WERI-Rb-1 (cell line): ENCODE measurements around the gene ZBTB8B.
A peak's percentile ranks its signal among the peaks of the same experiment; 100 is the strongest.

Source experiments
- DNase-seq: peaks from one replicate; pipeline ENCODE4 v3.0.0-alpha.2; 2020
- H3K27ac ChIP-seq: fragments of 250-450 bp; sonication (Bioruptor Pico); 2 replicates; pipeline ENCODE4 v1.5.1; 2020; ENCODE audit warnings: mild to moderate bottlenecking, moderate library complexity
- H3K27me3 ChIP-seq: fragments of 250-450 bp; sonication (Bioruptor Pico); 2 replicates; pipeline ENCODE4 v1.5.1; 2021; ENCODE audit warnings: mild to moderate bottlenecking, low read depth, moderate library complexity; ENCODE audit not compliant: insufficient read depth, severe bottlenecking
- H3K36me3 ChIP-seq: fragments of 250-450 bp; sonication (Bioruptor Pico); 2 replicates; pipeline ENCODE4 v1.5.1; 2020; ENCODE audit warnings: mild to moderate bottlenecking, moderate library complexity
- H3K4me3 ChIP-seq: 2 replicates; pipeline ENCODE4 v1.5.1; 2011; ENCODE audit warnings: low read depth, mild to moderate bottlenecking, control low read depth, low read length
- H3K9me3 ChIP-seq: fragments of 250-450 bp; sonication (Bioruptor Pico); 2 replicates; pipeline ENCODE4 v1.5.1; 2021; ENCODE audit warnings: mild to moderate bottlenecking, moderate library complexity; ENCODE audit not compliant: severe bottlenecking
- CTCF ChIP-seq: IDR thresholded peaks from 2 replicates; pipeline ENCODE4 v1.5.1; 2011; ENCODE audit warnings: low read depth, mild to moderate bottlenecking, control low read depth, inconsistent platforms, low read length

The ZBTB8B gene

DNA sequence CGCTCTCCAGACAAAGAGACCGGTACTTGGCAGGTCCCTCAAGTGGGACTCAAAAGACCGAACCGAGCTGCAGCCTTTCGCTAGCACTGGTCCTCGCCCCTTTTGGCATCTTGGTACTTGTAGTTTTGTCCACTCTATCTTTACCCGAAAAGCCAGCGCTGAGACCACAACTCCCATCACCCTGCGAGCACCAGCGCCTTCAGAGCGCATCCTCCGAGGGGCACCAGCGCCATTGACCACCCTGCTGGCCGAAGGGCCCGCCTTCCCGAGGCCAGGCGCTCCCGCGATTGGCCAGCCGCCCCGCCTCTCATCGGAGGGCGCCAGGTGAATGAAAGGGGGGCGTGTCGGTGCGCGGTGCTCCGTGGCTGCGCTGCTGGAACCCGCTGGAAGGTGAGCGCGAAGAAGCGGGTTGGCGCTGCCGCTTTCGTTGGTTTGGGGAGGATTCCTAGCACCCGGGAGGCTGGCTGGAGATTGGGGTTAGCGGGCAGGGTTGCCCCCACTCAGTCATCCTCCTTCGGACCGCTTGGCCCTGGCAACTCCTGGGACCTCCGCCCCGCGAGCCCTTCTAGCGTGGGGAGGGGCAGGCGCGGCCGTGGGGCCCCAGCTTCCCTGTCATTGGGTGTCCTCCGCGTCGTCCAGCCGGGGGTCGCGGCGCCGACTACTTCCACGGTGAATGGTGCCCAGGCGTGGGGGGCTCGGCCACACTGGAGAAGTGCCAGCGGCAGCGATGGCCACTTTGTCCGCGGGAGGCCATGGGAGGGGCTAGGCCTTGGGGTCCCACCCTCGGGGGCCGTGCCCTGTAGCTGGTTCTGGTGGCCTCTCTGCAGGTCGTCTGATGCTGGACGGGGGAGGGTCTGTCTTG lies at the start of gene ZBTB8B:
Gene ZBTB8B (plus strand): TSS at position 357 of the 862 bp plus-strand sequence. CDS start 5,553 bp downstream, outside the sequence.
- Histone ChIP-seq H3K27me3 (no peaks in the 10 kb centered on the region), H3K27ac (peak within 1 kb of the TSS; percentile 58), H3K9me3 (no peaks in the 10 kb centered on the region), H3K36me3 (no peaks in the 10 kb centered on the region), H3K4me3 (peak within 1 kb of the TSS; percentile 91)
- no peak for TF ChIP-seq CTCF
- DNase-seq, result peak; percentile 96

GRCh38 chr1:32421775-32422174 lies 43.1 kb upstream of the ZBTB8B start:
- Histone ChIP-seq H3K27me3 (no peaks in the 10 kb centered on the region), H3K27ac (no peak overlapping the region), H3K9me3 (peaks cover 3% of the 10 kb centered on the region), H3K36me3 (no peaks in the 10 kb centered on the region), H3K4me3 (no peak overlapping the region)
- TF ChIP-seq CTCF, result no peak
- no peak for DNase-seq

- Histone ChIP-seq H3K27me3 (no peaks in the 10 kb centered on the region), H3K4me3 (peak overlapping the region; percentile 44), H3K9me3 (no peaks in the 10 kb centered on the region), H3K27ac (no peak overlapping the region), H3K36me3 (no peaks in the 10 kb centered on the region)
- no peak for TF ChIP-seq CTCF
- peak; percentile 44 for DNase-seq
These were observed 38.2 kb upstream of the ZBTB8B start for GRCh38 chr1:32426489-32427255.

DNA sequence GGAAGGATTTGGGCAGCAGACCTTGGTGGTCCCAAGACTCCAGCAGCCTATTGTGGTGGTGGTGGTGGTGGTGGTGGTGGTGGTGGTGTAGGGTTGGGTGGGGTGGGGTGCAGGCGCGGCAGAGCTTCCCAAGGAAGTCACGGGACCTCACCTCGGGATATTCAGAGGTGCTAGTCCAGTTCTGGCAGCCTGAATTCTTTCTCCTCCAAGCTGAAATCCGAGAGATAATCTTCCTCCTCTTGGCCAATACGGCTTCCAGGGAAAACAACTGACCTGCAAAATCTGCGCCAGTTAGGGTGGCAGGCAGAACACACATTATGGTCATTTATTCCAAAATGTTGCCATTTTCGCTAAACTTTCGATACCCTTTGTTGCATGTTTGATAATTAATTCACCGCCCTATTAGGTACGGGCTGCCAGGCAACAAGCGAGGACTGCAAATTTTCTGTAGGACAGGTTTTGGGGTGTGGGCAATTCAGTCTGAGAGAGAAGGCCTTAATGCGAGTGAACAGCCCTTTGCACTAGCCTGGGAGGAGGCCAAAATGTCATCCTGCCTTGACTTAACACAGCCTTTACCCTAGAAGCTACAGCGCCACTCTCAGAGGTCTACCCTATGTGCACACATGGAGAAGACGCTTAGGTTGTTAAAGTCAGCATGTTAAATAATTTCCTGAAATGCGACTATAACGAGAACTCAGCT lies 37.5 kb upstream of the ZBTB8B start:
- no peaks in the 10 kb centered on the region for H3K36me3 ChIP-seq
- DNase-seq, result no peak
- H3K27ac ChIP-seq, result no peak overlapping the region
- H3K27me3 ChIP-seq, result no peaks in the 10 kb centered on the region
- no peak for TF ChIP-seq CTCF
- H3K4me3 ChIP-seq, result peak overlapping the region; percentile 44
- H3K9me3 ChIP-seq, result no peaks in the 10 kb centered on the region

DNA sequence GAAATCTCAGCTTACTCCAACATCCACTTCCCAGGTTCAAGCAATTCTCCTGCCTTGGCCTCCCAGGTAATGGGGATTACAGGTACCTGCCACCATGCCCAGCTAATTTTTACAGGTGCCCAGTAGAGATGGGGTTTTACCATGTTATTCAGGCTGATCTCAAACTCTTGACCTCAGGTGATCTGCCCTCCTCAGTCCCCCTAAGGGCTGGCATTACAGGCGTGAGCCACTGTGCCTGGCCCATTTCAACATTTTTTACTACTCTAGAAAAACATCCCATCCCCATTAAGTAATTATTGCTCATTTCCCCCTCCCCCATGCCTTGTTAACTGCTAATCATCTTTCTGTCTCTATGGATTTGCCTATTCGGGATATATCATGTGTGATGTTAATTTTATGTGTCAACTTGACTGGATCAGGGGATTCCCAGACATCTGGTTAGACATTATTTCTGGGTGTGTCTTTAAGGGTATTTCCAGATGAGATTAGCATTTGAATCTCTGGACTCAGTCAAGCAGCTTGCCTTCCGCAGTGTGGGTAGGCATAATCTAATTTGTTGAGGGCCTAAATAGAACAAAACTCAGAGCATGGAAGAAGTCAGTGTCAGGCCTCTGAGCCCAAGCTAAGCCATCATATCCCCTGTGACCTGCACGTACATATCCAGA lies 33.0 kb upstream of the ZBTB8B start:
- Histone ChIP-seq H3K27me3 (no peaks in the 10 kb centered on the region), H3K9me3 (no peaks in the 10 kb centered on the region), H3K4me3 (no peak overlapping the region), H3K36me3 (no peaks in the 10 kb centered on the region), H3K27ac (no peak overlapping the region)
- no peak for DNase-seq
- no peak for TF ChIP-seq CTCF
